Esophagus squamous epithelium (tissue), 5 donors: Measurements from ENCODE around the gene NR1D1. TPM values are rescaled to one million over a fixed set of nuclear protein-coding genes. Genes with fewer than 3 reads are reported as not detected.

Experiments used
- DNase-seq: peaks from one replicate; lab custom pipeline; 2025; lab: John Stamatoyannopoulos, UW
- H3K27ac ChIP-seq, 4 donors: fragments of 200-600 bp; sonication (generic); one replicate each; pipeline ENCODE4 v1.5.1; 2016 to 2019; ENCODE audit warnings: mild to moderate bottlenecking in 1 of 4
- H3K27me3 ChIP-seq, 4 donors: fragments of 200-600 bp; sonication (generic); 1 replicate in 3 of 4; 2 replicates in 1 of 4; pipeline versions ENCODE4 v1.5.1 to v1.6.0; 2017 to 2021; ENCODE audit warnings: antibody characterized with exemption in 1 of 4
- H3K36me3 ChIP-seq, 3 donors: fragments of 200-600 bp; sonication (generic); one replicate each; pipeline ENCODE4 v1.5.1; 2016 to 2019
- H3K4me1 ChIP-seq, 3 donors: fragments of 200-600 bp; sonication (generic); one replicate each; pipeline ENCODE4 v1.5.1; 2017 to 2019
- H3K4me3 ChIP-seq, 4 donors: fragments of 200-600 bp; sonication (generic); 1 replicate in 3 of 4; 2 replicates in 1 of 4; pipeline ENCODE4 v1.5.1; 2016 to 2019; ENCODE audit warnings: mild to moderate bottlenecking in 2 of 4, moderate library complexity in 1 of 4
- H3K9me3 ChIP-seq, 3 donors: fragments of 200-600 bp; sonication (generic); one replicate each; pipeline ENCODE4 v1.5.1; 2016 to 2019
- CTCF ChIP-seq, 6 experiments: fragments of 450-650 bp in 4 of 6; fragments of 200-600 bp in 2 of 6; sonication (generic) in 2 of 6; IDR thresholded peaks; one replicate each; pipeline ENCODE4 v1.5.1; 2016 to 2019; ENCODE audit warnings: antibody characterized with exemption in 6 of 6, mild to moderate bottlenecking in 4 of 6, moderate library complexity in 4 of 6
- POLR2A ChIP-seq, 4 donors: fragments of 450-650 bp; IDR thresholded peaks; one replicate each; pipeline ENCODE4 v1.6.1; 2017; ENCODE audit warnings: antibody characterized with exemption in 4 of 4, mild to moderate bottlenecking in 4 of 4, moderate library complexity in 3 of 4
- WGBS, 2 donors: methylation state at CpG; one replicate each; pipeline ENCODE4 v1.1.5; 2018; 5-methylcytosine and 5-hydroxymethylcytosine counted together
- intact Hi-C: fragments of 100-400 bp; cut with DNase I; formaldehyde crosslinking; loops from one replicate; pipeline ENCODE4 v1.15.0; 2022
- total RNA-seq, 4 donors: library from RNA; depleted of rRNA; stranded (reverse); fragments of >200 nt; gene quantifications; one replicate each; pipeline ENCODE4 v1.1.0, GENCODE V29; 2016
- donor health status: DM: yes; HTN: yes; CAD: no.

The NR1D1 gene
- total RNA-seq, 4 donors from 2014 or later = 3.8 to 16.4 (median 5.4) TPM

DNA sequence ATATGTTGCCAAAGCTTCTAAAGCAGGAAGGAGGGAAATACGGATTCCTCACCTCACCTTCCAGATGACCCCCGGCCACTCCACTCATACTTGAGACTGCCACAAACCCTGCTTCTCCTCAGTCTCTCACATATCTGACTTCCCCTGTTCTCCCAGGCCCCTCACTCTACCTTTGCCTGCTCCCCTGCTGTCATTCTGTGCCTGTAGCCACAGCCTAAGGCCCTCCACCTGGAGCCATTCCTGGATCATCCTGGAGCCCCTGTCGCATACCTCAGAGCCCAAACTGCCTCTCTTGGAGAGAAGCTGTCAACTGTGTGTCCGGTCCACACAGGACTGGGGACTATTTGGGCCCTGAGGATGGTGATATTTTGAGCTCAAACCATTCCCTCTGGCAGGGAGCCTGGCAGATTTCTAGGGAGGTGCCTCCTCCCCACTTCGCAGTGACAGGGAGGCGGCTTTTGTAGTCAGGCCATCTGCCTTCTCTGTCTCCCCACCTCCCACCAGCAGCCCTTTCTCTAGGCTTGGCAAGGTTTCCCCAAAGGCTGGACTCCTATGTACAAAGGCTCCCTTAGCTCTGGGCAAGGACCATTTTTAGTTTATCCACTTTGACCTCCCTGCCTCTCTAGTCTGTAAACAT lies 43.9 kb downstream of the NR1D1 start:
- no peaks in the 10 kb centered on the region for H3K9me3 ChIP-seq
- DNase-seq = no peak
- TF ChIP-seq CTCF (IDR thresholded peaks at IDR 0.05) (no peak), POLR2A (IDR thresholded peaks at IDR 0.05) (no peak)
- H3K27me3 ChIP-seq = no peaks in the 10 kb centered on the region
- peaks cover 22 to 61% (median 24%) of the 10 kb centered on the region in 3 donors for H3K4me1 ChIP-seq
- H3K36me3 ChIP-seq = peaks cover 0 to 18% (median 7%) of the 10 kb centered on the region in 3 donors
- H3K4me3 ChIP-seq = no peak overlapping the region
- 75 to 85% methylated on average over 3 to 6 of the region's 6 CpGs for WGBS, 2 donors
- intact Hi-C loops = no loop called here
- H3K27ac ChIP-seq = peak overlapping the region in 2 of 4 donors; percentile 14 to 33

Other genes starting within 250 kb of the NR1D1 start
- gene IKZF3, start 236.3 kb downstream of the NR1D1 start, total RNA-seq = 1 to 10 TPM; 2.1 to 9.0 (median 3.8) TPM
- not detected for gene ZPBP2, start 232.4 kb downstream of the NR1D1 start, total RNA-seq
- 1 to 10 TPM in 3 of 4 donors, under 1 TPM in 1; 0.67 to 4.2 (median 1.4) TPM for gene GSDMB, start 182.0 kb downstream of the NR1D1 start, total RNA-seq
- gene ORMDL3, start 173.0 kb downstream of the NR1D1 start, total RNA-seq = 10 to 100 TPM; 13.6 to 35.2 (median 31.2) TPM
- gene LRRC3C, start 172.9 kb downstream of the NR1D1 start, total RNA-seq = not detected
- gene GSDMA, start 137.6 kb downstream of the NR1D1 start, total RNA-seq = 1 to 10 TPM; 1.1 to 3.0 (median 1.8) TPM
- 100 to 1,000 TPM in 1 of 4 donors, 10 to 100 TPM in 3; 72.2 to 121 (median 84.7) TPM for gene PSMD3, start 119.8 kb downstream of the NR1D1 start, total RNA-seq
- gene CSF3, start 85.1 kb downstream of the NR1D1 start, total RNA-seq = 1 to 10 TPM in 1 of 4 donors, not detected in 3; 4.0 TPM
- 10 to 100 TPM; 44.2 to 56.1 (median 49.0) TPM for gene MED24, start 46.2 kb downstream of the NR1D1 start, total RNA-seq
- gene THRA, start 37.6 kb downstream of the NR1D1 start, total RNA-seq = 10 to 100 TPM in 2 of 4 donors, 1 to 10 TPM in 2; 4.2 to 27.1 (median 13.4) TPM
- 10 to 100 TPM; 41.5 to 59.9 (median 51.5) TPM for gene MSL1, start 21.4 kb upstream of the NR1D1 start, total RNA-seq
- gene CASC3, start 39.9 kb upstream of the NR1D1 start, total RNA-seq = 10 to 100 TPM; 23.7 to 62.6 (median 27.8) TPM
- 100 to 1,000 TPM in 3 of 4 donors, 10 to 100 TPM in 1; 70.1 to 182 (median 144) TPM for gene RAPGEFL1, start 76.9 kb upstream of the NR1D1 start, total RNA-seq
- gene WIPF2, start 118.7 kb upstream of the NR1D1 start, total RNA-seq = 10 to 100 TPM in 3 of 4 donors, 1 to 10 TPM in 1; 9.8 to 13.8 (median 11.2) TPM
- gene CDC6, start 187.3 kb upstream of the NR1D1 start, total RNA-seq = 10 to 100 TPM in 2 of 4 donors, 1 to 10 TPM in 2; 2.9 to 17.8 (median 9.8) TPM
- 10 to 100 TPM in 2 of 4 donors, 1 to 10 TPM in 2; 6.7 to 14.2 (median 10.8) TPM for gene RARA, start 208.6 kb upstream of the NR1D1 start, total RNA-seq